ENCODE data around the gene NHLH1. TPM values are rescaled to one million over a fixed set of nuclear protein-coding genes. Genes with fewer than 3 reads are reported as not detected.

Gene NHLH1
- total and polyA plus RNA-seq, 2 donors (not counting 1 experiment from before 2014, with no cell fraction given) = 0.27 to 0.39 TPM

- no peak overlapping the region for H3K4me2 ChIP-seq (replicated peaks; ENCODE audit: low read depth, low read length, poor library complexity, severe bottlenecking)
- no peak overlapping the region for H3K27ac ChIP-seq (ENCODE audit: low read length in 2 of 2)
- no peaks in the 10 kb centered on the region for H3K9me3 ChIP-seq (ENCODE audit: control extremely low read depth in 1 of 3, control insufficient read depth in 2 of 3, insufficient read depth in 1 of 3, low read length in 2 of 3)
- Mint-ChIP-seq H3K27me3 (no peaks in the 10 kb centered on the region), H3K4me3 (peak overlapping the region; percentile 88), H3K4me1 (peaks cover 41% of the 10 kb centered on the region), H3K9me3 (ENCODE audit: insufficient read depth) (no peaks in the 10 kb centered on the region), H3K27ac (peak overlapping the region; percentile 77)
- H3K4me3 ChIP-seq (ENCODE audit: control extremely low read depth in 1 of 5, extremely low read depth in 1 of 5, insufficient read depth in 1 of 5, low read depth in 2 of 5, low read length in 4 of 5) = no peak overlapping the region
- WGBS (ENCODE audit: insufficient coverage) = 88% methylated on average over 5 of the region's 9 CpGs
- H3K4me1 ChIP-seq (ENCODE audit: control insufficient read depth in 2 of 2, insufficient read depth in 2 of 2, low read length in 2 of 2) = peaks cover 12 to 14% of the 10 kb centered on the region in 2 donors
- POLR2A ChIA-PET = interaction anchor here (0.6 to 0.7 kb wide), 2 partner anchors 25 to 53 kb away, joined by 3 to 5 read pairs; no protein-coding TSS in a partner anchor
- H3K79me2 ChIP-seq (ENCODE audit: control insufficient read depth, insufficient read depth, low read length) = no peaks in the 10 kb centered on the region
- peaks cover 0 to 13% (median 3%) of the 10 kb centered on the region in 4 experiments for H3K27me3 ChIP-seq (replicated peaks in 1 of 4; ENCODE audit: control extremely low read depth in 1 of 4, control insufficient read depth in 3 of 4, insufficient read depth in 4 of 4, low read length in 3 of 4)
- ATAC-seq (ENCODE audit: low read depth) = no peak
- DNase-seq = no peak
- no peak overlapping the region for H3K9ac ChIP-seq (ENCODE audit: low read length)
- intact Hi-C loops (cut with micrococcal nuclease) = no loop called here
- H4K20me1 ChIP-seq (ENCODE audit: control insufficient read depth, insufficient read depth, low read length, poor library complexity, severe bottlenecking) = no peaks in the 10 kb centered on the region
- CTCF ChIA-PET = interaction anchor here (0.6 to 1.3 kb wide), 2 partner anchors 42 to 111 kb away, joined by 3 to 4 read pairs; no protein-coding TSS in a partner anchor
- TF ChIP-seq CTCF (IDR thresholded peaks at IDR 0.05) (no peak), EZH2 (IDR thresholded peaks at IDR 0.05; ENCODE audit: borderline replicate concordance, insufficient read depth, low read depth, low read length, poor library complexity, severe bottlenecking) (no peak)
- H2AFZ ChIP-seq (ENCODE audit: insufficient read depth, low read depth, low read length, poor library complexity, severe bottlenecking) = no peak overlapping the region
- H3K36me3 ChIP-seq (replicated peaks in 1 of 2; ENCODE audit: control extremely low read depth in 1 of 2, control insufficient read depth in 1 of 2, extremely low read depth in 1 of 2, insufficient read depth in 2 of 2, low read length in 1 of 2) = no peaks in the 10 kb centered on the region
Observed at GRCh38 chr1:160402001-160402795, 35.3 kb downstream of the NHLH1 start.

GRCh38 chr1:160403244-160403643 is 36.4 kb downstream of the NHLH1 start:
- Histone ChIP-seq H3K4me3 (ENCODE audit: control extremely low read depth in 1 of 5, extremely low read depth in 1 of 5, insufficient read depth in 1 of 5, low read depth in 2 of 5, low read length in 4 of 5) (no peak overlapping the region), H3K36me3 (replicated peaks in 1 of 2; ENCODE audit: control extremely low read depth in 1 of 2, control insufficient read depth in 1 of 2, extremely low read depth in 1 of 2, insufficient read depth in 2 of 2, low read length in 1 of 2) (no peaks in the 10 kb centered on the region), H3K4me1 (ENCODE audit: control insufficient read depth in 2 of 2, insufficient read depth in 2 of 2, low read length in 2 of 2) (peaks cover 12 to 14% of the 10 kb centered on the region in 2 donors), H3K27me3 (replicated peaks in 1 of 4; ENCODE audit: control extremely low read depth in 1 of 4, control insufficient read depth in 3 of 4, insufficient read depth in 4 of 4, low read length in 3 of 4) (peaks cover 0 to 13% (median 3%) of the 10 kb centered on the region in 4 experiments), H3K27ac (ENCODE audit: low read length in 2 of 2) (no peak overlapping the region), H3K4me2 (replicated peaks; ENCODE audit: low read depth, low read length, poor library complexity, severe bottlenecking) (no peak overlapping the region), H2AFZ (ENCODE audit: insufficient read depth, low read depth, low read length, poor library complexity, severe bottlenecking) (no peak overlapping the region), H3K9me3 (ENCODE audit: control extremely low read depth in 1 of 3, control insufficient read depth in 2 of 3, insufficient read depth in 1 of 3, low read length in 2 of 3) (no peaks in the 10 kb centered on the region), H3K79me2 (ENCODE audit: control insufficient read depth, insufficient read depth, low read length) (no peaks in the 10 kb centered on the region), H3K9ac (ENCODE audit: low read length) (no peak overlapping the region), H4K20me1 (ENCODE audit: control insufficient read depth, insufficient read depth, low read length, poor library complexity, severe bottlenecking) (no peaks in the 10 kb centered on the region)
- Mint-ChIP-seq H3K9me3 (ENCODE audit: insufficient read depth) (no peaks in the 10 kb centered on the region), H3K4me3 (no peak overlapping the region), H3K27ac (peak overlapping the region; percentile 56), H3K27me3 (no peaks in the 10 kb centered on the region), H3K4me1 (peaks cover 41% of the 10 kb centered on the region)
- TF ChIP-seq EZH2 (IDR thresholded peaks at IDR 0.05; ENCODE audit: borderline replicate concordance, insufficient read depth, low read depth, low read length, poor library complexity, severe bottlenecking) (no peak), CTCF (IDR thresholded peaks at IDR 0.05) (no peak)
- ATAC-seq (ENCODE audit: low read depth) (no peak), DNase-seq (no peak)
- ChIA-PET POLR2A (no interaction called here), CTCF (interaction anchor here (1.3 kb wide), 1 partner anchor 112 kb away, joined by 3 read pairs; no protein-coding TSS in a partner anchor)
- intact Hi-C loops (cut with micrococcal nuclease) = no loop called here
- WGBS (ENCODE audit: insufficient coverage) = 50% methylated on average over 2 of the region's 3 CpGs

Data from B cell (primary cell).